Measurements from ENCODE around the gene ANKRD62.
"Not testable (repeated sequence)": the region's sequence is repeated elsewhere in the genome, so short reads cannot be mapped to it uniquely, and the experiment has no call there.

GRCh38 chr18:12122043-12122389 is 28.4 kb downstream of the ANKRD62 start:
- TF ChIP-seq SUZ12 (IDR thresholded peaks at IDR 0.05; ENCODE audit: extremely low read depth, insufficient read depth, insufficient read length); ZNF274 (IDR thresholded peaks at IDR 0.05; ENCODE audit: low read depth, low read length): not testable (repeated sequence)
